GM12878 (cell line): ENCODE measurements around the gene RECK.

Experiments used
- CREM ChIP-seq: IDR thresholded peaks from 2 replicates; pipeline ENCODE4 v1.6.1; 2014; ENCODE audit warnings: antibody characterized with exemption, low read depth
- CTCF ChIP-seq, 3 experiments: IDR thresholded peaks in 2 of 3; conservative IDR thresholded peaks in 1 of 3; 2 replicates each; pipeline ENCODE4 v1.5.1; 2011; ENCODE audit warnings: low read depth in 3 of 3, low read length in 3 of 3, mild to moderate bottlenecking in 3 of 3, control low read depth in 2 of 3, moderate library complexity in 2 of 3, inconsistent platforms in 1 of 3, mixed read lengths in 1 of 3; ENCODE audit not compliant: control insufficient read depth in 2 of 3, insufficient read depth in 1 of 3; ENCODE audit errors: extremely low read depth in 1 of 3
- MEF2A ChIP-seq: IDR thresholded peaks from 2 replicates; pipeline ENCODE4 v1.6.1; 2011; ENCODE audit warnings: low read depth, mild to moderate bottlenecking, low read length, moderate library complexity; ENCODE audit not compliant: insufficient read depth
- POLR2A ChIP-seq: IDR thresholded peaks from 2 replicates; pipeline ENCODE4 v1.6.1; 2011; ENCODE audit warnings: low read depth, mild to moderate bottlenecking, low read length
- TCF12 ChIP-seq: IDR thresholded peaks from 2 replicates; pipeline ENCODE4 v1.6.1; 2011; ENCODE audit warnings: low read depth, mild to moderate bottlenecking, low read length

- TF ChIP-seq MEF2A (no peak), TCF12 (no peak), CREM (no peak), CTCF (IDR thresholded peaks at IDR 0.05 in 2 of 3, conservative IDR thresholded peaks at IDR 0.05 in 1 of 3; ENCODE audit: control insufficient read depth in 2 of 3, extremely low read depth in 1 of 3, insufficient read depth in 1 of 3, low read depth in 3 of 3, low read length in 3 of 3) (no peak), POLR2A (no peak)
These were observed 82.0 kb downstream of the RECK start for GRCh38 chr9:36118706-36119105.
